ENCODE data around the gene DOCK11. TPM values are rescaled to one million over a fixed set of nuclear protein-coding genes. Genes with fewer than 3 reads are reported as not detected.
A peak's percentile ranks its signal among the peaks of the same experiment; 100 is the strongest.

DOCK11 gene
- total and polyA plus RNA-seq, 2 donors (not counting 1 experiment from before 2014, with no cell fraction given): 40.1 to 85.3 TPM

DNA sequence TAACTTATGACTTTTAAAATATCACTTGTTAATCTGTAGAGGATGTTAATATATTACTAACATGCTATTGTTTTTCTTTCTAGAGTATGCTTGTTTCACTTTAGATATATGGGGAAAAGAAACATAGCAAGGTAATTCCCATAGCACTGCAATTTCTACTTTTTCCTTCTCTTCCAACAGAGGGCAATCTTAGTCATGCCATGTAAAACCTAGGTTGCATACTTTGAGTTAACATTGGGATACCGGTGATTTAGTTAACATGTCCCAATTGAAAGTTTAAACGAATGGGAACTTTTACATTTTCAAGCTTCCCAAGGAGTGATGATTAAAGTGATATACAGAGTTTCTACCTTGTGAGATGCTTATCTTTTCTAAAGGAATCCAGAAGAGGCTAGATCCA lies 142.4 kb downstream of the DOCK11 start:
- Histone ChIP-seq H3K4me3 (replicated peaks in 1 of 4; ENCODE audit: control extremely low read depth in 1 of 4, insufficient read depth in 1 of 4, low read depth in 3 of 4, low read length in 4 of 4) (no peak overlapping the region), H3K4me2 (ENCODE audit: extremely low read depth, insufficient read depth, low read length) (no peak overlapping the region), H3K9me3 (ENCODE audit: control insufficient read depth, insufficient read depth, low read depth, low read length) (no peaks in the 10 kb centered on the region), H3K27ac (ENCODE audit: insufficient read depth, low read length) (no peak overlapping the region), H4K20me1 (ENCODE audit: control insufficient read depth, extremely low read depth, insufficient read depth, low read length) (no peaks in the 10 kb centered on the region), H2AFZ (ENCODE audit: low read length) (no peak overlapping the region), H3K9ac (ENCODE audit: insufficient read depth, low read length) (no peak overlapping the region), H3K27me3 (ENCODE audit: control insufficient read depth, insufficient read depth, low read length) (no peaks in the 10 kb centered on the region), H3K4me1 (ENCODE audit: control insufficient read depth, extremely low read depth, insufficient read depth, low read length) (no peaks in the 10 kb centered on the region), H3K79me2 (ENCODE audit: control insufficient read depth, insufficient read depth, low read length) (no peaks in the 10 kb centered on the region), H3K36me3 (ENCODE audit: control insufficient read depth, insufficient read depth, low read length) (no peaks in the 10 kb centered on the region)
- TF ChIP-seq EZH2 (IDR thresholded peaks at IDR 0.05; ENCODE audit: low read length, missing control alignments): no peak
- TF ChIP-seq, protein P1, sequence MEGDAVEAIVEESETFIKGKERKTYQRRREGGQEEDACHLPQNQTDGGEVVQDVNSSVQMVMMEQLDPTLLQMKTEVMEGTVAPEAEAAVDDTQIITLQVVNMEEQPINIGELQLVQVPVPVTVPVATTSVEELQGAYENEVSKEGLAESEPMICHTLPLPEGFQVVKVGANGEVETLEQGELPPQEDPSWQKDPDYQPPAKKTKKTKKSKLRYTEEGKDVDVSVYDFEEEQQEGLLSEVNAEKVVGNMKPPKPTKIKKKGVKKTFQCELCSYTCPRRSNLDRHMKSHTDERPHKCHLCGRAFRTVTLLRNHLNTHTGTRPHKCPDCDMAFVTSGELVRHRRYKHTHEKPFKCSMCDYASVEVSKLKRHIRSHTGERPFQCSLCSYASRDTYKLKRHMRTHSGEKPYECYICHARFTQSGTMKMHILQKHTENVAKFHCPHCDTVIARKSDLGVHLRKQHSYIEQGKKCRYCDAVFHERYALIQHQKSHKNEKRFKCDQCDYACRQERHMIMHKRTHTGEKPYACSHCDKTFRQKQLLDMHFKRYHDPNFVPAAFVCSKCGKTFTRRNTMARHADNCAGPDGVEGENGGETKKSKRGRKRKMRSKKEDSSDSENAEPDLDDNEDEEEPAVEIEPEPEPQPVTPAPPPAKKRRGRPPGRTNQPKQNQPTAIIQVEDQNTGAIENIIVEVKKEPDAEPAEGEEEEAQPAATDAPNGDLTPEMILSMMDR (conservative IDR thresholded peaks at IDR 0.05 in 1 of 2, IDR thresholded peaks at IDR 0.05 in 1 of 2; ENCODE audit: low read depth in 1 of 2, low read length in 2 of 2): peak in 1 of 2 donors; percentile 23
- peak in 1 of 2 donors; percentile 9 for DNase-seq (ENCODE audit: low read depth in 2 of 2)

DNA sequence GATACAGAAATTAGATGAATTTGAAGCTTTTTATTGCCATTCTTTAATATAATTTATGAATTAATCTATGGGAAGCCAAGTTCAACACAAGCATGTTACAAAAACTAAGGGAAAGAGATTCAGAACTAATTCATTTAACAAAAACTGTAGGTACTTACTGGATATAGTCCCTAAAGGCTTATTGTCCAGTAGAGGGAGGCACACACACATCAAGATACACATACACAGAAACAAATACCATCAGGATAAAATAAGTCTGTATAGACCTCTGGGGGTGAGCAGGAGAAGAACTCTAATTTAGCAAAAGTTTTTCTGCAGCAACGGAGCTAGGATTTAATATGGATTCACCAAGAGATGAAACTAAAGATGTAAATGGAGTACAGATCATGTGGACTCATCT lies 148.8 kb downstream of the DOCK11 start:
- Histone ChIP-seq H4K20me1 (ENCODE audit: control insufficient read depth, extremely low read depth, insufficient read depth, low read length) (no peaks in the 10 kb centered on the region), H3K4me2 (ENCODE audit: extremely low read depth, insufficient read depth, low read length) (no peak overlapping the region), H3K27me3 (ENCODE audit: control insufficient read depth, insufficient read depth, low read length) (no peaks in the 10 kb centered on the region), H3K79me2 (ENCODE audit: control insufficient read depth, insufficient read depth, low read length) (no peaks in the 10 kb centered on the region), H3K4me1 (ENCODE audit: control insufficient read depth, extremely low read depth, insufficient read depth, low read length) (no peaks in the 10 kb centered on the region), H3K9me3 (ENCODE audit: control insufficient read depth, insufficient read depth, low read depth, low read length) (no peaks in the 10 kb centered on the region), H2AFZ (ENCODE audit: low read length) (no peak overlapping the region), H3K36me3 (ENCODE audit: control insufficient read depth, insufficient read depth, low read length) (peaks cover 1% of the 10 kb centered on the region), H3K27ac (ENCODE audit: insufficient read depth, low read length) (no peak overlapping the region), H3K9ac (ENCODE audit: insufficient read depth, low read length) (no peak overlapping the region), H3K4me3 (replicated peaks in 1 of 4; ENCODE audit: control extremely low read depth in 1 of 4, insufficient read depth in 1 of 4, low read depth in 3 of 4, low read length in 4 of 4) (no peak overlapping the region)
- peak; percentile 43 to 59 for DNase-seq (ENCODE audit: low read depth in 2 of 2)
- TF ChIP-seq, protein P1 (conservative IDR thresholded peaks at IDR 0.05 in 1 of 2, IDR thresholded peaks at IDR 0.05 in 1 of 2; ENCODE audit: low read depth in 1 of 2, low read length in 2 of 2): peak; percentile 8 to 46
- no peak for TF ChIP-seq EZH2 (IDR thresholded peaks at IDR 0.05; ENCODE audit: low read length, missing control alignments)

DNA sequence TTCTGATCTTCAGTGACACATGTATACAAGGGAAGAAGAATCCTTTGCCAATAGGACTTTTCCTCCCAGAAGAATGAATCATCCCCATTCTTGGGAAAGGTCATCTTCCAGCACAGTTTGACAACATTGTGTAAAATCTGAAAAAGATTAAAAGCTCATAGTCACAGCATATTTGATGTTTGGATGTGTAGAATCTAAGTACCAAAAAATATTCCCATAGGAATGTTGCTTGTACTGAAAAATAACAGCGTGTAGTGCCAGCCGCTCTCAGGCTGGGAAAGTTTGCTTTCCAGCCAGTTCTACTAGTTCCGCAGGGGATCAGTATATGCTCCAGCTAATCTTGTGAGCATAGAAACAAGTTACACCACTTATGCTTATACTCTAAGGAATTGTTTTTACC lies 157.1 kb downstream of the DOCK11 start:
- no peaks in the 10 kb centered on the region for H3K36me3 ChIP-seq (ENCODE audit: control insufficient read depth, insufficient read depth, low read length)
- H3K9ac ChIP-seq (ENCODE audit: insufficient read depth, low read length): no peak overlapping the region
- H2AFZ ChIP-seq (ENCODE audit: low read length): no peak overlapping the region
- H3K9me3 ChIP-seq (ENCODE audit: control insufficient read depth, insufficient read depth, low read depth, low read length): no peaks in the 10 kb centered on the region
- no peaks in the 10 kb centered on the region for H3K79me2 ChIP-seq (ENCODE audit: control insufficient read depth, insufficient read depth, low read length)
- no peaks in the 10 kb centered on the region for H4K20me1 ChIP-seq (ENCODE audit: control insufficient read depth, extremely low read depth, insufficient read depth, low read length)
- H3K4me1 ChIP-seq (ENCODE audit: control insufficient read depth, extremely low read depth, insufficient read depth, low read length): no peaks in the 10 kb centered on the region
- H3K4me3 ChIP-seq (replicated peaks in 1 of 4; ENCODE audit: control extremely low read depth in 1 of 4, insufficient read depth in 1 of 4, low read depth in 3 of 4, low read length in 4 of 4): no peak overlapping the region
- no peak overlapping the region for H3K27ac ChIP-seq (ENCODE audit: insufficient read depth, low read length)
- H3K27me3 ChIP-seq (ENCODE audit: control insufficient read depth, insufficient read depth, low read length): no peaks in the 10 kb centered on the region
- TF ChIP-seq, protein P1 (conservative IDR thresholded peaks at IDR 0.05 in 1 of 2, IDR thresholded peaks at IDR 0.05 in 1 of 2; ENCODE audit: low read depth in 1 of 2, low read length in 2 of 2): no peak
- no peak for TF ChIP-seq EZH2 (IDR thresholded peaks at IDR 0.05; ENCODE audit: low read length, missing control alignments)
- no peak overlapping the region for H3K4me2 ChIP-seq (ENCODE audit: extremely low read depth, insufficient read depth, low read length)
- peak; percentile 18 to 20 for DNase-seq (ENCODE audit: low read depth in 2 of 2)

All from fibroblast of lung (primary cell).